Uterus (tissue), 2 donors: ENCODE results near the gene EFCC1.

Source experiments
- POLR2A ChIP-seq, 2 donors: fragments of 450-650 bp; IDR thresholded peaks; one replicate each; pipeline ENCODE4 v1.6.1; 2016; ENCODE audit warnings: antibody characterized with exemption in 2 of 2, mild to moderate bottlenecking in 1 of 2, moderate library complexity in 1 of 2
- TF ChIP-seq, protein P1 (sequence below), 4 experiments: fragments of 200-600 bp in 2 of 4; fragments of 450-650 bp in 2 of 4; sonication (generic) in 2 of 4; IDR thresholded peaks; one replicate each; pipeline ENCODE4 v1.5.1; 2016 to 2019; ENCODE audit warnings: antibody characterized with exemption in 4 of 4, mild to moderate bottlenecking in 2 of 4, moderate library complexity in 1 of 4

DNA sequence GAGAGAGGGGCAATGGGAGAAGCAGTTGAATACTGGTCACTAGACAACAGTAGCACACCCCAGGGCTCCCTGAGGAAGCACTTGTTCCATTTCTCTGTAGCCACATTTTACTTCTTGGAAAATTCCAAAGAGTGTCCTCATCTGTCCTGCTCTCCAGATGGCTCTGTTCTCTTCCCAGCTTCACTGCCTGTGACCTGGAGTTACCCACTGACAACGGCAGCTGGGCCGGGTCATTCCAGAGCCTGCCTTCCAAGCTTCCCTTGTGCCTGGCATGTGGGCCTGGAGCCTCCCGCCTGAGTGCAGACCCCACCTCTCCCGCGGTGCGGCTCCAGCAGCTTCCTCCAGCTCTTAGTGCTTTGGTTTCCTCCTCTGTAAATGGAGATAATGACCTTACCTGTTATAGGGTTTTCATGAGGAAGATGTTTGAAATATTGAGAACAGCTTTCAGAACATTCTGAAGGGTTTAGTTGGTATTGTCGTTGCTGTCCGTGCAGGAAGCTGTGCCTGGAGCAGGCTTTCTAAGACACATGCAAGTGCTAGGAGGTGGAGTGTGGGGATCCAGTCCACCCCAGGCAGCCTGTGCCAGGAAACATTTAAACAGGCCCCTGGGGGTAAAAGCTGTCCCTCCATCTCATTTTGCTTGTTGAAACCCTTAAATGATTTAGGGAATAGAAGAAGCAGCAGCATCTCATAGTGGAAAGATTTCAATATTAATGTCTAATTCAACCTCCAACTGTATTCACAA lies 24.8 kb downstream of the EFCC1 start:
- TF ChIP-seq, protein P1, sequence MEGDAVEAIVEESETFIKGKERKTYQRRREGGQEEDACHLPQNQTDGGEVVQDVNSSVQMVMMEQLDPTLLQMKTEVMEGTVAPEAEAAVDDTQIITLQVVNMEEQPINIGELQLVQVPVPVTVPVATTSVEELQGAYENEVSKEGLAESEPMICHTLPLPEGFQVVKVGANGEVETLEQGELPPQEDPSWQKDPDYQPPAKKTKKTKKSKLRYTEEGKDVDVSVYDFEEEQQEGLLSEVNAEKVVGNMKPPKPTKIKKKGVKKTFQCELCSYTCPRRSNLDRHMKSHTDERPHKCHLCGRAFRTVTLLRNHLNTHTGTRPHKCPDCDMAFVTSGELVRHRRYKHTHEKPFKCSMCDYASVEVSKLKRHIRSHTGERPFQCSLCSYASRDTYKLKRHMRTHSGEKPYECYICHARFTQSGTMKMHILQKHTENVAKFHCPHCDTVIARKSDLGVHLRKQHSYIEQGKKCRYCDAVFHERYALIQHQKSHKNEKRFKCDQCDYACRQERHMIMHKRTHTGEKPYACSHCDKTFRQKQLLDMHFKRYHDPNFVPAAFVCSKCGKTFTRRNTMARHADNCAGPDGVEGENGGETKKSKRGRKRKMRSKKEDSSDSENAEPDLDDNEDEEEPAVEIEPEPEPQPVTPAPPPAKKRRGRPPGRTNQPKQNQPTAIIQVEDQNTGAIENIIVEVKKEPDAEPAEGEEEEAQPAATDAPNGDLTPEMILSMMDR (IDR thresholded peaks at IDR 0.05), result no peak
- no peak for TF ChIP-seq POLR2A (IDR thresholded peaks at IDR 0.05)
